GM21423 (cell line): Measurements from ENCODE around the gene COL27A1.

Experiments
- ATAC-seq: cut with Tn5 transposase; IDR thresholded peaks from one replicate; pipeline ENCODE4 v1.9.1; 2021; ENCODE audit warnings: mild to moderate bottlenecking, moderate library complexity; ENCODE audit not compliant: unreplicated experiment

Gene COL27A1

GRCh38 chr9:114202849-114203248, 47.5 kb downstream of the COL27A1 start:
- no peak for ATAC-seq

- ATAC-seq: no peak
Observed at GRCh38 chr9:114203410-114204140, 48.2 kb downstream of the COL27A1 start.

- ATAC-seq: no peak
Observed at GRCh38 chr9:114204265-114204664, 48.9 kb downstream of the COL27A1 start.

GRCh38 chr9:114205171-114206015, 50.1 kb downstream of the COL27A1 start:
- ATAC-seq: no peak

- no peak for ATAC-seq
Observed at GRCh38 chr9:114206221-114206789, 51.0 kb downstream of the COL27A1 start.

- ATAC-seq: no peak
Observed at GRCh38 chr9:114207034-114207810, 51.9 kb downstream of the COL27A1 start.

GRCh38 chr9:114207845-114208244, 52.5 kb downstream of the COL27A1 start:
- ATAC-seq: no peak

GRCh38 chr9:114209151-114209550, 53.8 kb downstream of the COL27A1 start:
- no peak for ATAC-seq

- no peak for ATAC-seq
Observed at GRCh38 chr9:114210136-114210535, 54.8 kb downstream of the COL27A1 start.

GRCh38 chr9:114210691-114211276, 55.4 kb downstream of the COL27A1 start:
- ATAC-seq: no peak

GRCh38 chr9:114212826-114213225, 57.5 kb downstream of the COL27A1 start:
- ATAC-seq: no peak

- ATAC-seq: no peak
Observed at GRCh38 chr9:114213566-114213965, 58.2 kb downstream of the COL27A1 start.

- ATAC-seq: no peak
Observed at GRCh38 chr9:114214181-114214580, 58.8 kb downstream of the COL27A1 start.

- no peak for ATAC-seq
Observed at GRCh38 chr9:114214686-114215414, 59.5 kb downstream of the COL27A1 start.

- no peak for ATAC-seq
Observed at GRCh38 chr9:114216081-114216480, 60.7 kb downstream of the COL27A1 start.

GRCh38 chr9:114216976-114217375, 61.6 kb downstream of the COL27A1 start:
- no peak for ATAC-seq

GRCh38 chr9:114218264-114219120, 63.2 kb downstream of the COL27A1 start:
- ATAC-seq: no peak

- ATAC-seq: no peak
Observed at GRCh38 chr9:114220061-114220541, 64.8 kb downstream of the COL27A1 start.
